H1 (cell line): ENCODE results near the gene GBF1.
A peak's percentile ranks its signal among the peaks of the same experiment; 100 is the strongest.

Source experiments
- CTCF ChIP-seq, 3 experiments: IDR thresholded peaks; 1 replicate in 2 of 3; 2 replicates in 1 of 3; pipeline versions ENCODE4 v1.5.1 to v1.6.1; 2011; ENCODE audit warnings: low read length in 3 of 3, mild to moderate bottlenecking in 3 of 3, inconsistent platforms in 2 of 3, low read depth in 1 of 3, moderate library complexity in 1 of 3; ENCODE audit not compliant: insufficient read depth in 1 of 3; ENCODE audit errors: control extremely low read depth in 1 of 3
- EGR1 ChIP-seq: IDR thresholded peaks from 2 replicates; pipeline ENCODE4 v1.6.1; 2011; ENCODE audit warnings: low read depth, low read length, borderline replicate concordance
- EP300 ChIP-seq, 2 experiments: IDR thresholded peaks; 1 replicate in 1 of 2; 2 replicates in 1 of 2; pipeline ENCODE4 v1.6.1; 2011 to 2012; ENCODE audit warnings: low read depth in 2 of 2, low read length in 2 of 2, mild to moderate bottlenecking in 2 of 2, borderline replicate concordance in 1 of 2, inconsistent platforms in 1 of 2, moderate library complexity in 1 of 2
- JUND ChIP-seq: IDR thresholded peaks from 2 replicates; pipeline ENCODE4 v1.6.1; 2011; ENCODE audit warnings: mild to moderate bottlenecking, improper control_type of control experiment, low read length
- NRF1 ChIP-seq: IDR thresholded peaks from 2 replicates; pipeline ENCODE4 v1.6.1; 2011; ENCODE audit warnings: mild to moderate bottlenecking, low read depth, low read length, improper control_type of control experiment
- POLR2A ChIP-seq, 2 experiments: IDR thresholded peaks; 1 replicate in 1 of 2; 2 replicates in 1 of 2; pipeline ENCODE4 v1.6.1; 2011; ENCODE audit warnings: low read depth in 2 of 2, low read length in 2 of 2, mild to moderate bottlenecking in 2 of 2; ENCODE audit errors: control extremely low read depth in 1 of 2
- POLR2AphosphoS5 ChIP-seq: IDR thresholded peaks from 2 replicates; pipeline ENCODE4 v1.6.1; 2011; ENCODE audit warnings: low read depth, low read length
- TCF12 ChIP-seq: IDR thresholded peaks from 2 replicates; pipeline ENCODE4 v1.6.1; 2011; ENCODE audit warnings: low read depth, mild to moderate bottlenecking, low read length
- USF2 ChIP-seq: IDR thresholded peaks from 2 replicates; pipeline ENCODE4 v1.6.1; 2011; ENCODE audit warnings: low read length, improper control_type of control experiment

DNA sequence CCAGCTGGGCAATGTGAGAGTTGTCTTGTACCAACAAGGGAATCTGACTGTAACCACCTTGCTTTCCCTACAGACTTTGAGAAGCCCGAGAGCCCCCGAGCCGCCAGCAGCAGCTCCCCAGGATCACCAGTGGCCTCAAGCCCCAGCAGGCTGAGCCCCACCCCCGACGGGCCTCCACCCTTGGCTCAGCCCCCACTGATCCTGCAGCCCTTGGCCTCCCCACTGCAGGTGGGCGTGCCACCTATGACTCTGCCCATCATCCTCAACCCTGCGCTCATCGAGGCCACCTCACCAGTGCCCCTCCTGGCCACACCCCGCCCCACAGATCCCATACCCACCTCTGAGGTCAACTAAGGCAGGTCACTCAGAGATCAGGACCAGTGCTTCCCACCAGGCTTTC lies 136.7 kb downstream of the GBF1 start:
- TF ChIP-seq EGR1 (no peak), USF2 (no peak), CTCF (IDR thresholded peaks at IDR 0.05; ENCODE audit: control extremely low read depth in 1 of 3, insufficient read depth in 1 of 3, low read depth in 1 of 3, low read length in 3 of 3) (peak in 2 of 3 experiments; percentile 1 to 15; a peak in 2 of 4 replicates), POLR2A (IDR thresholded peaks at IDR 0.05; ENCODE audit: control extremely low read depth in 1 of 2, low read depth in 2 of 2, low read length in 2 of 2) (no peak), JUND (no peak), POLR2AphosphoS5 (no peak), NRF1 (no peak), TCF12 (no peak), EP300 (IDR thresholded peaks at IDR 0.05; ENCODE audit: borderline replicate concordance in 1 of 2, low read depth in 2 of 2, low read length in 2 of 2) (no peak)
